Kidney (tissue), 14 donors: ENCODE results near the gene CETN2. TPM values are rescaled to one million over a fixed set of nuclear protein-coding genes. Genes with fewer than 3 reads are reported as not detected.

ENCODE experiments used
- DNase-seq, 5 donors: peaks; one replicate each; pipeline ENCODE4 v3.0.0-alpha.2; 2013 to 2020
- FAIRE-seq: peaks from 2 replicates; lab custom pipeline; 2012; peaks lifted over from hg19 to GRCh38; lab: Jason Lieb, UNC
- H3K27ac ChIP-seq, 2 donors: one replicate each; pipeline ENCODE4 v1.7.0; 2013; ENCODE audit warnings: low read depth in 2 of 2, low read length in 2 of 2, inconsistent platforms in 1 of 2
- H3K27me3 ChIP-seq: one replicate; pipeline ENCODE4 v1.7.1; 2013; ENCODE audit warnings: low read length, inconsistent platforms; ENCODE audit not compliant: control insufficient read depth, insufficient read depth
- H3K36me3 ChIP-seq, 3 donors: one replicate each; pipeline versions ENCODE4 v1.7.0 to v1.7.1; 2013; ENCODE audit warnings: low read length in 3 of 3, control low read depth in 1 of 3, inconsistent platforms in 1 of 3; ENCODE audit not compliant: insufficient read depth in 3 of 3, control insufficient read depth in 2 of 3
- H3K4me1 ChIP-seq, 3 donors: one replicate each; pipeline versions ENCODE4 v1.7.0 to v1.7.1; 2013; ENCODE audit warnings: low read length in 3 of 3, inconsistent platforms in 1 of 3, low read depth in 1 of 3; ENCODE audit not compliant: control insufficient read depth in 2 of 3, insufficient read depth in 2 of 3
- H3K4me3 ChIP-seq, 3 donors: one replicate each; pipeline versions ENCODE4 v1.7.0 to v1.8.1; 2013; ENCODE audit warnings: low read length in 3 of 3, control low read depth in 1 of 3, inconsistent platforms in 1 of 3
- H3K9ac ChIP-seq, 3 donors: one replicate each; pipeline versions ENCODE4 v1.7.0 to v1.7.1; 2013; ENCODE audit warnings: low read length in 3 of 3, control low read depth in 1 of 3, inconsistent platforms in 1 of 3
- H3K9me3 ChIP-seq, 3 donors: one replicate each; pipeline versions ENCODE4 v1.7.0 to v1.7.1; 2013; ENCODE audit warnings: low read length in 3 of 3, control low read depth in 1 of 3, inconsistent platforms in 1 of 3; ENCODE audit not compliant: control insufficient read depth in 2 of 3, insufficient read depth in 1 of 3
- CTCF ChIP-seq: IDR thresholded peaks from 3 replicates; pipeline ENCODE4 v1.5.1; 2012; ENCODE audit warnings: mild to moderate bottlenecking, moderate library complexity, borderline replicate concordance; ENCODE audit not compliant: insufficient read depth; ENCODE audit errors: extremely low read depth
- intact Hi-C: fragments of 100-400 bp; cut with DNase I; formaldehyde crosslinking; loops from one replicate; pipeline ENCODE4 v1.11.1; 2022
- polyA plus RNA-seq: library from polyadenylated mRNA; stranded (reverse); fragments of 350-450 nt; fragmentation: Illumina TruSeq; extraction: RNeasy Lipid Tissue Mini Kit (QIAGEN cat#74804); gene quantifications from one replicate; pipeline ENCODE4 v1.2.3, GENCODE V29; 2014; ENCODE audit warnings: low read depth, low replicate concordance; ENCODE audit not compliant: insufficient read depth
- total RNA-seq: library from RNA; stranded (reverse); fragmentation: NEBNext Ultra II Directional; extraction: Animal tissue kit (Norgen Biotek cat#: 25700); gene quantifications from one replicate; pipeline ENCODE4 v1.2.1, GENCODE V29; 2021
- donor health status: control.
- donor health status: control.
- donor health status: control.
- donor health status: control.
- donor health status: control.
- donor health status: DM: yes; HTN: yes; CAD: no.
- donor health status: Normal renal cell carcinoma (clear cell type).

CETN2 gene
- total and polyA plus RNA-seq, 2 donors from 2014 or later: 66.4 to 121 TPM

- no peak for FAIRE-seq
Measured at GRCh38 chrX:152876931-152877840, 46.6 kb upstream of the CETN2 start.

GRCh38 chrX:152873361-152873760, 42.8 kb upstream of the CETN2 start:
- Histone ChIP-seq H3K4me1 (no peaks in the 10 kb centered on the region), H3K27ac (no peak overlapping the region), H3K9ac (no peak overlapping the region), H3K4me3 (no peak overlapping the region), H3K36me3 (peaks cover 0 to 8% (median 3%) of the 10 kb centered on the region in 3 donors), H3K9me3 (no peaks in the 10 kb centered on the region), H3K27me3 (no peaks in the 10 kb centered on the region)
- FAIRE-seq: no peak
- intact Hi-C loops: no loop called here
- no peak for DNase-seq
- no peak for TF ChIP-seq CTCF

More at GRCh38 chrX:152876931-152877840, 46.6 kb upstream of the CETN2 start:
- DNase-seq: no peak
- no peak overlapping the region for H3K9ac ChIP-seq
- no peaks in the 10 kb centered on the region for H3K36me3 ChIP-seq
- intact Hi-C loops: no loop called here
- H3K4me1 ChIP-seq: no peaks in the 10 kb centered on the region
- no peaks in the 10 kb centered on the region for H3K27me3 ChIP-seq
- no peak for TF ChIP-seq CTCF
- H3K9me3 ChIP-seq: no peaks in the 10 kb centered on the region
- H3K4me3 ChIP-seq: no peak overlapping the region
- H3K27ac ChIP-seq: no peak overlapping the region

- DNase-seq (no peak), FAIRE-seq (no peak)
- Histone ChIP-seq H3K9me3 (no peaks in the 10 kb centered on the region), H3K27ac (no peak overlapping the region), H3K36me3 (peaks cover 3 to 8% (median 3%) of the 10 kb centered on the region in 3 donors), H3K4me3 (no peak overlapping the region), H3K27me3 (no peaks in the 10 kb centered on the region), H3K4me1 (no peaks in the 10 kb centered on the region), H3K9ac (no peak overlapping the region)
- intact Hi-C loops: no loop called here
- TF ChIP-seq CTCF: no peak
Measured at GRCh38 chrX:152872522-152872921, 42.0 kb upstream of the CETN2 start.
